Central memory CD8-positive, alpha-beta T cell (primary cell): ENCODE data around the gene PADI2.

Experiments
- ATAC-seq: fragments of 150-1000 bp; cut with Tn5 transposase; replicated peaks from 2 replicates; pipeline ENCODE4 v1.10.0; 2022; ENCODE audit warnings: mild to moderate bottlenecking, moderate FRiP score, moderate number of reproducible peaks; ENCODE audit not compliant: poor library complexity, severe bottlenecking; ENCODE audit errors: extremely low read depth
- DNase-seq, 2 donors: peaks; one replicate each; pipeline ENCODE4 v3.0.0; 2021; ENCODE audit warnings: low spot score in 2 of 2
- H3K27ac Mint-ChIP-seq: one replicate; pipeline ENCODE4 v1.8.0; 2022; ENCODE audit warnings: low read depth, mild to moderate bottlenecking, moderate library complexity, mixed read lengths
- H3K27me3 Mint-ChIP-seq: one replicate; pipeline ENCODE4 v1.8.0; 2022; ENCODE audit warnings: mixed read lengths
- H3K36me3 Mint-ChIP-seq: one replicate; pipeline ENCODE4 v1.8.0; 2022; ENCODE audit warnings: mild to moderate bottlenecking, moderate library complexity, mixed read lengths; ENCODE audit not compliant: insufficient read depth
- H3K4me1 Mint-ChIP-seq: one replicate; pipeline ENCODE4 v1.8.0; 2022; ENCODE audit warnings: mixed read lengths
- H3K4me3 Mint-ChIP-seq: one replicate; pipeline ENCODE4 v1.8.0; 2022; ENCODE audit warnings: mild to moderate bottlenecking, moderate library complexity, mixed read lengths
- H3K9me3 Mint-ChIP-seq: one replicate; pipeline ENCODE4 v1.8.0; 2022; ENCODE audit warnings: mixed read lengths

The PADI2 gene

GRCh38 chr1:17052038-17052437 lies 67.2 kb downstream of the PADI2 start:
- DNase-seq (no peak), ATAC-seq (no peak)
- Mint-ChIP-seq H3K4me1 (peaks cover 25% of the 10 kb centered on the region), H3K9me3 (no peaks in the 10 kb centered on the region), H3K27ac (no peak overlapping the region), H3K36me3 (peaks cover 30% of the 10 kb centered on the region), H3K4me3 (no peak overlapping the region), H3K27me3 (no peaks in the 10 kb centered on the region)

GRCh38 chr1:17047924-17048323 lies 71.3 kb downstream of the PADI2 start:
- ATAC-seq: no peak
- Mint-ChIP-seq H3K36me3 (peaks cover 38% of the 10 kb centered on the region), H3K4me1 (peaks cover 12% of the 10 kb centered on the region), H3K27me3 (no peaks in the 10 kb centered on the region), H3K9me3 (no peaks in the 10 kb centered on the region), H3K27ac (no peak overlapping the region), H3K4me3 (no peak overlapping the region)
- DNase-seq: no peak

DNA sequence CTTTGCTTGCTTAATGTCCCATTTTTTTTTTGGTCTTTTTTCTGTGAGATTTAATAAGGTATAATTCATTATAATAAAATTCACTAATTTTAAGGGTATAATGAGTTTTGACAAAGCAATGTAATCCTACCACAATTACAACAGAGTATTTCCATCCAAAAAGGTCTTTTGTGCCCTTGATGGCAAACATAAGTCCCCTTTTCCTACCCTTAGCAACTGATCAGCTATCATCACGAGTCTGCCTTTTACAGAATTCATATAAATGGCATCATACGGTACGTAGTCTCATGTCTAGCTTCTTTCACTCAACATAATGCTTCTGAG lies 73.0 kb downstream of the PADI2 start:
- DNase-seq: no peak
- Mint-ChIP-seq H3K27ac (no peak overlapping the region), H3K9me3 (no peaks in the 10 kb centered on the region), H3K4me3 (no peak overlapping the region), H3K36me3 (peaks cover 47% of the 10 kb centered on the region), H3K27me3 (no peaks in the 10 kb centered on the region), H3K4me1 (peaks cover 10% of the 10 kb centered on the region)
- no peak for ATAC-seq

GRCh38 chr1:17045634-17046333 lies 73.5 kb downstream of the PADI2 start:
- no peak for ATAC-seq
- H3K27me3 Mint-ChIP-seq: no peaks in the 10 kb centered on the region
- H3K4me3 Mint-ChIP-seq: no peak overlapping the region
- H3K27ac Mint-ChIP-seq: no peak overlapping the region
- peaks cover 6% of the 10 kb centered on the region for H3K4me1 Mint-ChIP-seq
- no peak for DNase-seq
- peaks cover 45% of the 10 kb centered on the region for H3K36me3 Mint-ChIP-seq
- H3K9me3 Mint-ChIP-seq: no peaks in the 10 kb centered on the region

GRCh38 chr1:17045150-17045549 lies 74.1 kb downstream of the PADI2 start:
- H3K27ac Mint-ChIP-seq: no peak overlapping the region
- no peak overlapping the region for H3K4me3 Mint-ChIP-seq
- DNase-seq (no peak), ATAC-seq (no peak)
- H3K36me3 Mint-ChIP-seq: peaks cover 43% of the 10 kb centered on the region
- H3K9me3 Mint-ChIP-seq: no peaks in the 10 kb centered on the region
- H3K27me3 Mint-ChIP-seq: no peaks in the 10 kb centered on the region
- peaks cover 6% of the 10 kb centered on the region for H3K4me1 Mint-ChIP-seq

GRCh38 chr1:17043676-17044075 lies 75.6 kb downstream of the PADI2 start:
- H3K36me3 Mint-ChIP-seq: peaks cover 42% of the 10 kb centered on the region
- no peak overlapping the region for H3K27ac Mint-ChIP-seq

GRCh38 chr1:17040135-17040534 lies 79.1 kb downstream of the PADI2 start:
- Mint-ChIP-seq H3K27ac (no peak overlapping the region), H3K27me3 (no peaks in the 10 kb centered on the region), H3K36me3 (peaks cover 44% of the 10 kb centered on the region), H3K4me3 (no peak overlapping the region), H3K4me1 (peaks cover 6% of the 10 kb centered on the region), H3K9me3 (no peaks in the 10 kb centered on the region)
- DNase-seq (no peak), ATAC-seq (no peak)

More at GRCh38 chr1:17043676-17044075, 75.6 kb downstream of the PADI2 start:
- Mint-ChIP-seq H3K4me1 (peaks cover 6% of the 10 kb centered on the region), H3K9me3 (no peaks in the 10 kb centered on the region), H3K4me3 (no peak overlapping the region), H3K27me3 (no peaks in the 10 kb centered on the region)
- DNase-seq (no peak), ATAC-seq (no peak)

- H3K9me3 Mint-ChIP-seq: no peaks in the 10 kb centered on the region
Measured at GRCh38 chr1:17039522-17039921, 79.7 kb downstream of the PADI2 start.

GRCh38 chr1:17033481-17033880 lies 85.8 kb downstream of the PADI2 start:
- H3K9me3 Mint-ChIP-seq: no peaks in the 10 kb centered on the region
- DNase-seq (no peak), ATAC-seq (no peak)
- no peak overlapping the region for H3K4me3 Mint-ChIP-seq
- H3K27me3 Mint-ChIP-seq: no peaks in the 10 kb centered on the region
- H3K36me3 Mint-ChIP-seq: peaks cover 34% of the 10 kb centered on the region
- H3K4me1 Mint-ChIP-seq: peaks cover 4% of the 10 kb centered on the region
- no peak overlapping the region for H3K27ac Mint-ChIP-seq

More at GRCh38 chr1:17039522-17039921, 79.7 kb downstream of the PADI2 start:
- H3K4me3 Mint-ChIP-seq: no peak overlapping the region
- DNase-seq: no peak
- ATAC-seq: no peak
- peaks cover 44% of the 10 kb centered on the region for H3K36me3 Mint-ChIP-seq
- H3K4me1 Mint-ChIP-seq: peaks cover 6% of the 10 kb centered on the region
- no peak overlapping the region for H3K27ac Mint-ChIP-seq
- H3K27me3 Mint-ChIP-seq: no peaks in the 10 kb centered on the region

DNA sequence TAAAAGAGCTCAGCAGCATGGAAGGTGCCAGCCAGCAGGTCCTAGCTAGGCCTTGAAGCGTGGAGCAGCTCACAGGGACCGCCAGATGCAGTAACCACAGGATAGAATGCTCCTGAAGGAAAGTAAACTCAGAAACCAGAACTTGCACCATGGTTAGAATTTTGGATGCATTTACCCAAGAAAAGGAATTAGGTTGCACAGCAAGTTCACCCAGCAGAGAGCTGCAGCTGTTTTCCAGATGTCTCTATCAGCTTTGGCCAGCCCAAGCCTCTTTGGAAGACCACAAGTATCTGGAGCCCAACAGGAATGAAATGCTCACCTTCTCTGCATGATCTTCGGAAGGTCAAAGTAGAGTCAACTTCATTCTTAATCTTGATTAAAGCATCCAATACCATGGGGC lies 86.5 kb downstream of the PADI2 start:
- ATAC-seq (no peak), DNase-seq (no peak)
- Mint-ChIP-seq H3K27me3 (no peaks in the 10 kb centered on the region), H3K27ac (no peak overlapping the region), H3K4me3 (no peak overlapping the region), H3K4me1 (no peaks in the 10 kb centered on the region), H3K9me3 (no peaks in the 10 kb centered on the region), H3K36me3 (peaks cover 34% of the 10 kb centered on the region)

DNA sequence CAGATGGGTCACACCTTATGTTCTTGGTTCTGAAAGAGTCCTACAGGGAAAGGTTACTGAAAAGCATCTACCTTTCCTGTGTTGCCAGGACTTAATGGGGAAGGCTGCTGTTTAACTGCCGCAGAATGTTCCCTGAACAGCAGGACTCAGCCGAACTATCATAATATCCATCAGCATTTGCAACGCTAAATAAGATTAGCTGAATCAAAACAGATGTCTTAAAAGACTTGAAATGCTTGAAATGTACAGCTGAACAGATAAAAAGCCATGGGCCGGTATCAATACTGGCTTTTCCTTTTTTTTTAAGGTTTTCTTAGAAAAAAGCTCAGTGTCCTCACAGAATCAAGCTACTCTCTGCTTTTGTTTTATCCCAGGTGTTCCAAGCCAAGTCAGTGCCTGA lies 87.8 kb downstream of the PADI2 start:
- Mint-ChIP-seq H3K4me1 (no peaks in the 10 kb centered on the region), H3K27me3 (no peaks in the 10 kb centered on the region), H3K27ac (no peak overlapping the region), H3K9me3 (no peaks in the 10 kb centered on the region), H3K4me3 (no peak overlapping the region), H3K36me3 (peaks cover 43% of the 10 kb centered on the region)
- DNase-seq (no peak), ATAC-seq (no peak)

DNA sequence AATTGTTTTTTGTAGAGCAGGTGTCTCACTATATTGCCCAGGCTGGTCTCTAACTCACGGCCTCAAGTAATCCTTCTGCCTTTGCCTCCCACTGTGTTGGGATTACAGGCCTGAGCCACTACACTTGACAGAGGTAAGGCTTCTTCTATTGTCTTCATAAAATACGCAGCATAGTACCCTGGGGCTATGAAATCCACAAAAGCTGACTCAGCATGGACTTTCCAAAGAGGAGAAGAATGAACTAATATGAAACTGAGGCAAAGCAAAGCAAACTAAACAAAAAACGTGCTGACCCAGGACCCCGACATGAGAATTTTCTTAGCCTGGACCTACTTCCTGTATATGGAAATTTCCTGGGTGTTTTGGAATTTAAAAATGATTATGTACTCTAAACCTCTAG lies 89.0 kb downstream of the PADI2 start:
- H3K27me3 Mint-ChIP-seq: no peaks in the 10 kb centered on the region
- ATAC-seq (no peak), DNase-seq (no peak)
- H3K36me3 Mint-ChIP-seq: peaks cover 47% of the 10 kb centered on the region
- no peaks in the 10 kb centered on the region for H3K4me1 Mint-ChIP-seq
- H3K9me3 Mint-ChIP-seq: no peaks in the 10 kb centered on the region
- H3K4me3 Mint-ChIP-seq: no peak overlapping the region
- H3K27ac Mint-ChIP-seq: no peak overlapping the region

DNA sequence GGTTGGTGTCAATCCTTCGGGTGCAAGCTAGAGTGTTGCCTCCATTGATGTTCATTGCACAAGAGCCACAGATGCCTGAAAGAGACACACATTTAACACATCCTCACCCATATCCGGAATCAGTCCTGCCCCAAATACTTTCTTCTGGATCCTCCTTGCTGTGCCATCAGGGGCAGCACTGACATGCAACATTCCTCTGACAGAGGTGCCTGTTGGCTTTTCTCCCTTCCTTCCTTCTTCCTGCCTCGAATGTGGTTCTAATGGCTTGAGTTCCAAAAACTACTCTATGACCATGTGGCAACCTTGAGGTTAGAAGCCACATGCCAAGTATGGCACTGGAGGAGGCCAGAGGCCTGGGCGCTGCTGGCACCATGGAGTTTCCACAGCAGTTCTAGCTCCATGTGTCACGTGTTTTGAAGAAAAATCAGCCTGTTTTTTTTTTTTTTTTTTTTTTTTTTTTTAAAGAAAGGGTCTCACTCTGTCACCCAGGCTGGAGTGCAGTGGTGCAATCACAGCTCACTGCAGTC lies 90.5 kb downstream of the PADI2 start:
- ATAC-seq: no peak
- H3K27me3 Mint-ChIP-seq: no peaks in the 10 kb centered on the region
- H3K36me3 Mint-ChIP-seq: peaks cover 53% of the 10 kb centered on the region
- DNase-seq: no peak
- no peaks in the 10 kb centered on the region for H3K4me1 Mint-ChIP-seq
- no peak overlapping the region for H3K4me3 Mint-ChIP-seq
- no peak overlapping the region for H3K27ac Mint-ChIP-seq
- H3K9me3 Mint-ChIP-seq: no peaks in the 10 kb centered on the region
